BE2C (cell line): Measurements from ENCODE around the gene STARD10.
A peak's percentile ranks its signal among the peaks of the same experiment; 100 is the strongest.

Source experiments
- DNase-seq: peaks from one replicate; pipeline ENCODE4 v3.0.0-alpha.2; 2020
- H3K27me3 ChIP-seq: fragments of 250-450 bp; sonication (Bioruptor Pico); 2 replicates; pipeline ENCODE4 v1.5.1; 2020; ENCODE audit warnings: mild to moderate bottlenecking
- H3K36me3 ChIP-seq: fragments of 250-450 bp; sonication (Bioruptor Pico); 2 replicates; pipeline ENCODE4 v1.5.1; 2020; ENCODE audit warnings: mild to moderate bottlenecking
- H3K4me1 ChIP-seq: fragments of 250-450 bp; sonication (Bioruptor Pico); 2 replicates; pipeline ENCODE4 v1.5.1; 2020
- H3K4me3 ChIP-seq: 2 replicates; pipeline ENCODE4 v1.5.1; 2011; ENCODE audit warnings: low read depth, low read length
- H3K9me3 ChIP-seq: fragments of 250-450 bp; sonication (Bioruptor Pico); 2 replicates; pipeline ENCODE4 v1.5.1; 2020
- TF ChIP-seq, protein P1 (sequence below): IDR thresholded peaks from 2 replicates; pipeline ENCODE4 v1.5.1; 2012; ENCODE audit warnings: mild to moderate bottlenecking, low read depth, low read length

The STARD10 gene

DNA sequence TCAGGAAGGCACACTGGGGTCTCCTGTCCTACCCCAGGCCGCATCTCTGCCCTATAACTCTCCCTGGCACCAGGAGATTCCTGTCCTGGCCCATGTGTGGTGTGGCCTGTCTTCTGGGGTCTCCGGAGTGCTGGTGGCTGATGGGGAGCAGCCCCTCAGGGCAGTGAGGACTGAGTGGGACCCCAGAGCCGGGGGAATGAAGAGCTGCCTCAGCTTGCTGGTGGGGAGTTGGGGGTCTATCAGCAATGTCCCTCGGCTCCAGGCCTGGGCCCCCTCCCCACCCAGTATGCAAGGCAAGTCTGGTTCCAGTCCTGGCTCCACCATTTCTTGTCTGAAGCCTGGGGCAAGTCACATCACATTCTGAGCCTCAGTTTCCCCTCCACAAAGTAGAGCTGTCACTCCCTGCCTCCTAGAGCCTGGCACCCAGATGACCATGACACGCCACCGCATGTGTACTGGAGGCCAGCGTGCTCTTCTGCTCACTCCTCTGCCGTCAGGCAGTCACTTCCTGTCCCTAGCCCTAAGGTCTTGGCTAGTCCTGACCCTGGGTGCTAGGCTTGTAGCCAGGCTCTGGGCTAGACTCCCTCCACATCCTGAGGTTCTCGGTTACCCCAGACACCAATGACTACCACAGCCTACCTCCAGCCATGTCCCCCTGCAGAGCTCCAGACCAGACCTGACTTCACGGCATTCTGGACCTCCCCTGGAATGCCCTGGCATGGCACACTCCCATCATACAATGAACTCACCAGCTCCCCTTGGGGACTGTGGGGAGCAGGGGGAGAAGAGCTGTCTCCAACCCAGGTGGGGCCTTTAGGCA is 54.4 kb downstream of the STARD10 start:
- TF ChIP-seq, protein P1, sequence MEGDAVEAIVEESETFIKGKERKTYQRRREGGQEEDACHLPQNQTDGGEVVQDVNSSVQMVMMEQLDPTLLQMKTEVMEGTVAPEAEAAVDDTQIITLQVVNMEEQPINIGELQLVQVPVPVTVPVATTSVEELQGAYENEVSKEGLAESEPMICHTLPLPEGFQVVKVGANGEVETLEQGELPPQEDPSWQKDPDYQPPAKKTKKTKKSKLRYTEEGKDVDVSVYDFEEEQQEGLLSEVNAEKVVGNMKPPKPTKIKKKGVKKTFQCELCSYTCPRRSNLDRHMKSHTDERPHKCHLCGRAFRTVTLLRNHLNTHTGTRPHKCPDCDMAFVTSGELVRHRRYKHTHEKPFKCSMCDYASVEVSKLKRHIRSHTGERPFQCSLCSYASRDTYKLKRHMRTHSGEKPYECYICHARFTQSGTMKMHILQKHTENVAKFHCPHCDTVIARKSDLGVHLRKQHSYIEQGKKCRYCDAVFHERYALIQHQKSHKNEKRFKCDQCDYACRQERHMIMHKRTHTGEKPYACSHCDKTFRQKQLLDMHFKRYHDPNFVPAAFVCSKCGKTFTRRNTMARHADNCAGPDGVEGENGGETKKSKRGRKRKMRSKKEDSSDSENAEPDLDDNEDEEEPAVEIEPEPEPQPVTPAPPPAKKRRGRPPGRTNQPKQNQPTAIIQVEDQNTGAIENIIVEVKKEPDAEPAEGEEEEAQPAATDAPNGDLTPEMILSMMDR = no peak
- H3K4me1 ChIP-seq = peaks cover 21% of the 10 kb centered on the region
- no peaks in the 10 kb centered on the region for H3K36me3 ChIP-seq
- DNase-seq = no peak
- H3K9me3 ChIP-seq = no peaks in the 10 kb centered on the region
- H3K27me3 ChIP-seq = no peaks in the 10 kb centered on the region
- no peak overlapping the region for H3K4me3 ChIP-seq

DNA sequence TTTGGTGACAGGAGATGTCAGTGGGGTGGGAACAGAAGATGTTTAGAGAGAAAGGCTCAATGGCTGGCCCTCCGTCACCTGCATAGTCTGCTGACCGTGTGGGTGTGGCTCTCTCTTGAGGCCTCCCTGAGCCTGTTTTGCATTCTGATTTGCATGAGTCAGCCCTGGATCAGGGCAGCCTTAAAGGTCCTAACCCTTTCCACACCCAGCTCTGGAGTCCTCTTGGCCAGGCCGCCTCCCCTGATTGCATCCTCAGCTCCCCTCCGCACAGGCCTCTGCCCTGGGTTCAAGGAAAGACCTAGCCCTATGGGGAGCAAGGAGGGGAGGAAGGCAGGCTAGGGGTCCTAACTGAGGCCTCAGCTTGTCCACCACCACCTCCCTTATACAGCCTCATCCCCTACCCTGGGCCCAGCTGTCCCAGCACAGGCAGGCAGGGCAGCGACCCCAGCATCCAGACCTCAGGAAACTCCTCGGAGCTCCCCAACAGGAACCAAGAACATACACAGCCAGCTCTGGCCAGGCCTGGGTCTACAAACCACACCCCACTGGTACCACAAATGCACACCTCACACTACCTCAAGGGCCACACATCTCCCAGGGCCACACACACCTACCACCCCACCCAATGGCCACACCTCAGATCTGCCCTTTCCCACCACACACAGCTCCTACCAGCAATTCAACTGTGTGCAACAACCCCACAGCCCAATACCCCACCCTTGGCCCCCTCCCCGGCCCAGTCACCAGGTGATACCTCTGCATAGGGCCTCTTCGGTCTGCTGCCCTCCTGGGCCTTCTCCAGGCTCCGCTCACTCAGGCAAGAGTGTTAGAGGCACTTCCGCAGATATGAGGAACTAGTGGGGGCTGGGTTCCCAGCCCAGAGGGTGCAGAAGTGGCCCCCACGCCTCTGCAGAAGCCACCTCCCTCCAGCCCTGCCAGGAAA is 55.4 kb downstream of the STARD10 start:
- Histone ChIP-seq H3K4me1 (peaks cover 21% of the 10 kb centered on the region), H3K9me3 (no peaks in the 10 kb centered on the region), H3K36me3 (no peaks in the 10 kb centered on the region), H3K27me3 (no peaks in the 10 kb centered on the region), H3K4me3 (no peak overlapping the region)
- no peak for DNase-seq
- TF ChIP-seq, protein P1 = no peak

DNA sequence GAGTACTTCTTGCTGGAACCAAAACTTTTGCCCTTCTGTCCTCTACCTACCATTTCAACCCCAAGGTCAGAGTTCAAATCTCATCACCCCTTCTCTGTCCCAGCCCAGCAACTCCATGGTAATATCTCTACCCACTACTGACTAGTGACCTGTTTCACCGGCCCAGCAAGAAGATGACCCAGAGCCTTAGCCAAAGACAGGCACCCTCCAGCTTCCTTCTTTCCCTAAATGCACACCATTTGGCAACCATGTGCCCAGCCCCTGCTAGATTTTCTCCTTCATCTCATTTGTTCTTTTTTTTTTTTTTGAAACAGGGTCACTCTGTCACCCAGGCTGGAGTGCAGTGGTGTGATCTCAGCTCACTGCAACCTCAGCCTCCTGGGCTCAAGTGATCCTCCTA is 56.5 kb downstream of the STARD10 start:
- H3K9me3 ChIP-seq = no peaks in the 10 kb centered on the region
- TF ChIP-seq, protein P1 = no peak
- H3K4me1 ChIP-seq = peaks cover 21% of the 10 kb centered on the region

DNA sequence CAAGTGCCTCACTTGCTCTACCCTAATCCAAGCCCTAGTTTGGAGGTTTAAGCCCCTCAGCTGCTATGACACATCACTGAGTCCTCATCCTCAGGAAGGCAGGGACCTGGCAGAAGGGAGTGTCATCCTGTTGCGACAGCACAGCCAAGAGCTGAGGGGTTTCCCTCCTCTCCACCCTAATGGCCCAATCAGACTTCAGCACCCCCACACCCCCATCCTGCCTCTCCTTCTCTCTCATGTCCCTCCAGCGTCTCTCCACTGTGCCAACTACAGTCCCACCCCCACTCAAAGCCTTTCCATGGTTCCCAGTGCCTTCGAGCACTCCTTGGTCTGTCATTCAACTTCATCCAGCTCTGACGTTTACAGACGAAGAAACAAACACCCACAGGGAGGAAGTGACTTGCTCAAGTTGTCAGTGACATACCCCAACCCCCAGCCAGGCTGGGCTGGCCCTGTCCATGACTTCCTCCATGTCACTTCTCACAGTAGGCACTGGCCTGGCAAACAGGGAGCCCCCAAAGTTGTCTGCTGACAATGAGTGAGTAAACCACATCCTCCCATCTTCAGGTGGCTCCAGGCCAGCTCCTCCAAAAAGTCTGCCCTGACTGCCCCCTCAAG is 57.3 kb downstream of the STARD10 start:
- Histone ChIP-seq H3K4me1 (peaks cover 16% of the 10 kb centered on the region), H3K36me3 (no peaks in the 10 kb centered on the region), H3K9me3 (no peaks in the 10 kb centered on the region), H3K4me3 (no peak overlapping the region), H3K27me3 (no peaks in the 10 kb centered on the region)
- TF ChIP-seq, protein P1 = no peak
- no peak for DNase-seq

More for the DNA sequence above, 56.5 kb downstream of the STARD10 start:
- H3K27me3 ChIP-seq = no peaks in the 10 kb centered on the region
- no peak overlapping the region for H3K4me3 ChIP-seq
- DNase-seq = no peak
- no peaks in the 10 kb centered on the region for H3K36me3 ChIP-seq

DNA sequence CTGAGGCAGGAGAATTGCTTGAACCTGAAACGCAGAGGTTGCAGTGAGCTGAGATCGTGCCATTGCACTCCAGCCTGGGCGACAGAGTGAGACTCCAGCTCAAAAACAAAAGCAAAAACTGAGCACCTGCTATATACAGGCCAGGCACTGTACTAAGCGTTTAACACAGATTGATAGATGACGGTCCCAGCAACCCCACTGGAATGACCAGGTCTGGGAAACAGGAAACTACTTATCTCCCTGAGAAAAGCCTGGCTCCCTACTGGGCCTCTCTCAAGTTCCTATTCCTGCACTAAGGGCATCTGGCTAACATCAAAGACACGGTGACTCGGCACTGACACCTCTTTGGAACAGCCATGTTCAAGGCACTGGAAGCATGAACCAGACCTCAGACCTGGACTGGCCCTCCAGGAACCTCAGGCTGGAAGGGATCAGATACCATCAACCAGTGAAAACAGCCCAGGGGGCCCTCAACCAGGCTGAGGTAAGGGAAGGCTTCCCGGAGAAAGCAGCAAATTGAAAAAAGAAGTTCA is 58.3 kb downstream of the STARD10 start:
- Histone ChIP-seq H3K4me1 (peaks cover 9% of the 10 kb centered on the region), H3K36me3 (no peaks in the 10 kb centered on the region), H3K4me3 (no peak overlapping the region), H3K27me3 (no peaks in the 10 kb centered on the region), H3K9me3 (no peaks in the 10 kb centered on the region)
- TF ChIP-seq, protein P1 = no peak
- peak; percentile 95 for DNase-seq
